Measurements from ENCODE around the gene BGLAP. TPM values are rescaled to one million over a fixed set of nuclear protein-coding genes. Genes with fewer than 3 reads are reported as not detected.

The BGLAP gene
- polyA plus RNA-seq: not detected

- peaks cover 8% of the 10 kb centered on the region for H3K27me3 Mint-ChIP-seq
- H3K4me3 Mint-ChIP-seq: peak within 1 kb of the TSS in 1 of 4 donors; percentile 17
- no peaks in the 10 kb centered on the region for H3K9me3 Mint-ChIP-seq
- peaks cover 14% of the 10 kb centered on the region for H3K36me3 Mint-ChIP-seq
- peak within 1 kb of the TSS in 1 of 3 donors; percentile 75 for H3K27ac Mint-ChIP-seq
- peaks cover 6 to 7% (median 6%) of the 10 kb centered on the region in 3 donors for H3K4me1 Mint-ChIP-seq
These were observed at the start of gene BGLAP for GRCh38 chr1:156241926-156242325. Gene BGLAP (plus strand): TSS chr1:156242184. CDS start chr1:156242232, 48 bp downstream.

GRCh38 chr1:156193208-156193487, 48.8 kb upstream of the BGLAP start:
- Mint-ChIP-seq H3K4me3 (peak overlapping the region; percentile 95 to 99 (median 98)), H3K36me3 (peaks cover 8% of the 10 kb centered on the region), H3K9me3 (peaks cover 3 to 7% (median 4%) of the 10 kb centered on the region in 3 donors), H3K27me3 (no peaks in the 10 kb centered on the region), H3K27ac (peak overlapping the region in 2 of 3 donors; percentile 86 to 95), H3K4me1 (peaks cover 14 to 32% (median 19%) of the 10 kb centered on the region in 3 donors)

GRCh38 chr1:156193488-156194299, 48.3 kb upstream of the BGLAP start, which contains the start of gene SLC25A44:
Gene SLC25A44 (plus strand): TSS chr1:156194104. CDS start chr1:156199848, 5,744 bp downstream.
- Mint-ChIP-seq H3K27ac (peak within 1 kb of the TSS; percentile 86 to 97 (median 95)), H3K27me3 (no peaks in the 10 kb centered on the region), H3K4me3 (peak within 1 kb of the TSS; percentile 95 to 99 (median 98)), H3K36me3 (peaks cover 8% of the 10 kb centered on the region), H3K9me3 (peaks cover 3 to 7% (median 4%) of the 10 kb centered on the region in 3 donors), H3K4me1 (peaks cover 16 to 34% (median 19%) of the 10 kb centered on the region in 3 donors)

- Mint-ChIP-seq H3K27ac (peak overlapping the region; percentile 86 to 97 (median 95)), H3K27me3 (no peaks in the 10 kb centered on the region), H3K4me1 (peaks cover 17 to 38% (median 19%) of the 10 kb centered on the region in 3 donors), H3K36me3 (peaks cover 8% of the 10 kb centered on the region), H3K9me3 (peaks cover 0 to 2% (median 0%) of the 10 kb centered on the region in 3 donors), H3K4me3 (peak overlapping the region; percentile 95 to 99 (median 98))
These were observed 47.7 kb upstream of the BGLAP start for GRCh38 chr1:156194300-156194652.

GRCh38 chr1:156195853-156196252, 46.1 kb upstream of the BGLAP start:
- Mint-ChIP-seq H3K36me3 (peaks cover 8% of the 10 kb centered on the region), H3K4me3 (peak overlapping the region in 2 of 4 donors; percentile 60 to 99), H3K9me3 (no peaks in the 10 kb centered on the region), H3K27ac (no peak overlapping the region), H3K27me3 (no peaks in the 10 kb centered on the region), H3K4me1 (peaks cover 19 to 50% (median 27%) of the 10 kb centered on the region in 3 donors)

GRCh38 chr1:156196445-156196844, 45.5 kb upstream of the BGLAP start:
- Mint-ChIP-seq H3K4me3 (peak overlapping the region in 1 of 4 donors; percentile 99), H3K9me3 (no peaks in the 10 kb centered on the region), H3K27ac (no peak overlapping the region), H3K36me3 (peaks cover 8% of the 10 kb centered on the region), H3K4me1 (peaks cover 19 to 50% (median 27%) of the 10 kb centered on the region in 3 donors), H3K27me3 (no peaks in the 10 kb centered on the region)

- peaks cover 8% of the 10 kb centered on the region for H3K36me3 Mint-ChIP-seq
- no peak overlapping the region for H3K27ac Mint-ChIP-seq
- peaks cover 13 to 45% (median 22%) of the 10 kb centered on the region in 3 donors for H3K4me1 Mint-ChIP-seq
- no peaks in the 10 kb centered on the region for H3K27me3 Mint-ChIP-seq
- peak overlapping the region in 1 of 4 donors; percentile 2 for H3K4me3 Mint-ChIP-seq
- no peaks in the 10 kb centered on the region for H3K9me3 Mint-ChIP-seq
These were observed 43.1 kb upstream of the BGLAP start for GRCh38 chr1:156198831-156199349.

GRCh38 chr1:156200044-156200443, 41.9 kb upstream of the BGLAP start:
- no peaks in the 10 kb centered on the region for H3K27me3 Mint-ChIP-seq
- H3K9me3 Mint-ChIP-seq: no peaks in the 10 kb centered on the region
- peaks cover 8% of the 10 kb centered on the region for H3K36me3 Mint-ChIP-seq
- peak overlapping the region in 1 of 3 donors; percentile 86 for H3K27ac Mint-ChIP-seq
- H3K4me3 Mint-ChIP-seq: peak overlapping the region in 2 of 4 donors; percentile 9 to 79
- H3K4me1 Mint-ChIP-seq: peaks cover 7 to 36% (median 16%) of the 10 kb centered on the region in 3 donors

- Mint-ChIP-seq H3K4me1 (peaks cover 0 to 18% (median 13%) of the 10 kb centered on the region in 3 donors), H3K27ac (no peak overlapping the region), H3K27me3 (no peaks in the 10 kb centered on the region), H3K9me3 (no peaks in the 10 kb centered on the region), H3K4me3 (no peak overlapping the region), H3K36me3 (peaks cover 5% of the 10 kb centered on the region)
These were observed 38.7 kb upstream of the BGLAP start for GRCh38 chr1:156203331-156203730.

GRCh38 chr1:156204686-156205085, 37.3 kb upstream of the BGLAP start:
- Mint-ChIP-seq H3K9me3 (no peaks in the 10 kb centered on the region), H3K36me3 (peaks cover 1% of the 10 kb centered on the region), H3K27ac (no peak overlapping the region), H3K4me1 (peaks cover 0 to 8% (median 5%) of the 10 kb centered on the region in 3 donors), H3K27me3 (no peaks in the 10 kb centered on the region), H3K4me3 (no peak overlapping the region)

- H3K27ac Mint-ChIP-seq: peak overlapping the region in 1 of 3 donors; percentile 76
These were observed 30.7 kb upstream of the BGLAP start for GRCh38 chr1:156211243-156211642.

GRCh38 chr1:156212130-156212529, 29.9 kb upstream of the BGLAP start:
- Mint-ChIP-seq H3K9me3 (no peaks in the 10 kb centered on the region), H3K36me3 (peaks cover 6% of the 10 kb centered on the region), H3K4me1 (peaks cover 10 to 19% (median 11%) of the 10 kb centered on the region in 3 donors), H3K4me3 (peak overlapping the region; percentile 94 to 99 (median 99)), H3K27me3 (no peaks in the 10 kb centered on the region), H3K27ac (peak overlapping the region in 2 of 3 donors; percentile 99)

More at GRCh38 chr1:156211243-156211642, 30.7 kb upstream of the BGLAP start:
- Mint-ChIP-seq H3K27me3 (no peaks in the 10 kb centered on the region), H3K4me1 (peaks cover 10 to 19% (median 11%) of the 10 kb centered on the region in 3 donors), H3K4me3 (peak overlapping the region in 2 of 4 donors; percentile 39 to 68), H3K9me3 (no peaks in the 10 kb centered on the region), H3K36me3 (peaks cover 6% of the 10 kb centered on the region)

- Mint-ChIP-seq H3K36me3 (peaks cover 5% of the 10 kb centered on the region), H3K4me3 (peak within 1 kb of the TSS; percentile 94 to 99 (median 99)), H3K27me3 (no peaks in the 10 kb centered on the region), H3K4me1 (peaks cover 14 to 23% (median 15%) of the 10 kb centered on the region in 3 donors), H3K9me3 (no peaks in the 10 kb centered on the region), H3K27ac (peak within 1 kb of the TSS; percentile 97 to 99 (median 99))
These were observed 28.9 kb upstream of the BGLAP start, which contains the start of gene PMF1 for GRCh38 chr1:156212833-156213643. Gene PMF1 (plus strand): TSS chr1:156213007. CDS start chr1:156213016, 9 bp downstream.

- H3K4me3 Mint-ChIP-seq: peak overlapping the region; percentile 94 to 99 (median 99)
- peak overlapping the region; percentile 97 to 99 (median 99) for H3K27ac Mint-ChIP-seq
- H3K36me3 Mint-ChIP-seq: peaks cover 8% of the 10 kb centered on the region
- H3K9me3 Mint-ChIP-seq: no peaks in the 10 kb centered on the region
- no peaks in the 10 kb centered on the region for H3K27me3 Mint-ChIP-seq
- peaks cover 15 to 26% (median 18%) of the 10 kb centered on the region in 3 donors for H3K4me1 Mint-ChIP-seq
These were observed 28.4 kb upstream of the BGLAP start for GRCh38 chr1:156213644-156213966.
